GM21723 (cell line): ENCODE results near the gene RGS6.
"Not testable (repeated sequence)": the region's sequence is repeated elsewhere in the genome, so short reads cannot be mapped to it uniquely, and the experiment has no call there.

Experiments used
- ATAC-seq: cut with Tn5 transposase; IDR thresholded peaks from one replicate; pipeline ENCODE4 v1.9.1; 2021; ENCODE audit warnings: mild to moderate bottlenecking, moderate library complexity; ENCODE audit not compliant: unreplicated experiment

Gene RGS6

DNA sequence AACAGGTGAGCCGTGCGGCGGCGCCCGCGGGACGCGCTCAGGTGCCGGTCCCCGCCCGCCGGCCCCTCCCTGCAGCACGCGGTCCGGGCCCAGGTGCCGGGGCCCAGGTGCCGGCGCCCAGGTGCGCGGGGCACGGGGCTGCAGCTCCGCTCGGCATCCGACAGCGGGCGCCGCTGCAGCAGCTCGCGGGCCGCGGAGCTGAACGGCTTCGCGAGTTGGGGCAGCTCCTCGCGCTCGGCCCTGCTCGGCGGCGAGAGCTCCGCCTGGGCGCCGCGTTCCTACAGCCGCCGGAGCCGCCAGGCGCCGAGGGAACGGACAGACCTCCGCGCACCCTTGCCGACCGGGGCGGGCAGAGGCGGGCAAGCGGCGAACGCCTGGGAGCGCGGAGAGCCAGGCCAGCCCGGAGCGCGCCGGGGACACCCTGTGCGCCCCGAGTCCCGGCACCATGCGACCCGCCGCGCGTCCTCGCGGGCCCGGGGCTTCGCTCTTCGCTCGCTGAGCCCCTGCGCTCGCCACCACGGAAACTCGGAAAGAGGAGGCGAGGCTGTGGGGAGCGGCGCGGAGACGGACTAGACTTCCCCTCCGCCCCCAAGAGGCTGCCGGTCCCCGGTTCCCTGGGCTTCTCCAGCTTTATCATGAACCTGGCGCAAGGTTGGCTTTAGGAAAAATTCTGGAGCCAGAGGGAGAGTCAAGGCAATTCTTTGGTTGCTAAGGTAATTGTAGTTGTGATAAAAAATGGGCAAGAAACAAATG, at the start of gene RGS6:
RGS6 (plus strand) TSS at position 201 of the 753 bp plus-strand sequence.
- peak; percentile 61 for ATAC-seq

DNA sequence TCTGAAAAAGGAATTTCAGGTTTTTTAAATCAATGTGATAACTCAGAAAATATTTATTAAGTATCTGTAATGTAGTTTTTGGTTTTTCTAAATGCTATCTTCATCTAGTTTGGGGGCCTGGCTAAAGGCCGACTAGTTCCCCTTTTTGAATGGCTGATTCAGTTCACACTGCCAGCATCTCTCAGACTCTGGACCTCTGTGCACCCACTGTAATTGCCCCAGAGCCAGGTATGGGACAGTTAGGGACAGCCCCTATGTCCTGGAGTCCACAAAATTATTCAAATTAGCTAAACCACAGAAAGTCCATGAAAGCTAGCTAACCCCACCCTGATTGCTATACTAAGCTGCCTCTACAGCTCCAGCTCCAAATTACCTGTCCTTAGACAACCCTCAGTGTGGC, 49.1 kb upstream of the RGS6 start:
- no peak for ATAC-seq

GRCh38 chr14:71885301-71885700, 46.9 kb upstream of the RGS6 start:
- no peak for ATAC-seq

DNA sequence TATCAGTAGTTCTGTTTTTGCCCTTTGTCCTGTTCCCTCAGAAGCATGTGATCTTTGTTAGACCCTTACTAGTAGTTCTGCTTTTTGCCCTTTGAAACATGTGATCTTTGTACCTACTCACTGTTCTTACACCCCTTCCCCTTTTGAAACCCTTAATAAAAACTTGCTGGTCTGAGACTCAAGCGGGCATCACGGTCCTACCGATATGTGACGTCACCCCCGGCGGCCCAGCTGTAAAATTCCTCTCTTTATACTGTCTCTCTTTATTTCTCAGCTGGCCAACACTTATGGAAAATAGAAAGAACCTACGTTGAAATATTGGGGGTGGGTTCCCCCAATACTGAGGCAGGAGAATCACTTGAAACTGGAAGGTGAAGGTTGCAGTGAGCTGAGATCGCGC, 44.4 kb upstream of the RGS6 start:
- not testable (repeated sequence) for ATAC-seq

DNA sequence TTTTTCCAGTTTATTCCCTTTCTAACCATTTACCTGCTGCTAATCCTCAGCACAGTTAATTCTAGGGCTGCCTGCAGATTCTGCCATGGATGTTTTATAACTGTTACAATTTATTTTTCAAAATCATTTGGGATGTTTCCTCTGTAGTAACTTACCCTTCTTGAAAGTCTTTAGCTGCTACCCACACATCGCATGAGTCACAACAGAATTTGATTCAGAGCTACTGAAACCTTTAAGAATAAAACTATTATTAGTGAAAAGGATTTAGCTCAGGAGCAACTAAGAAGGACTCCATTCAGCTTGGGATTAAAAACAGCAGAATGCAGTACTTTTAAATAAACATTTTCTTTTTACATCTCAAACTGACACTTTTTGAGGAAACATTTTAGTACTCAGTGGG, 41.7 kb upstream of the RGS6 start:
- ATAC-seq: no peak

DNA sequence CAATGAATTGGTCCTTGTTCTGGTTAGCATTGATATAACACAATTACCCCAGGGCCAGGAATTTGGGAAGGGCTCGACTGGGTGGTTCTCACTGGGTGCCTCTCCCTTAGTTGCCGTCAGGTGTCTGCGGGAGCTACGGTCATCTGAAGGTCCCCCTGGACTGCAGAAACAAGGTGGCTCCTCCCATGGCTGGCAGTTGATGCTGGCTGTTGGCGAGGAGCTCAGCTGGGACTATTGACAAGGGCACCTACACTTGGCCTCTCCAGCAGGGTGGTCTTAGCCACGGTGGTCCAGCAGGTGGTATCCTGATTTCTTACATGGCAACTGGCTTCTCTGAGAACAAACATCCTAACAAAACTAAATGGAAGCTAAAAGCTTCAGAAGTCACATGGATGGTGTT, 41.0 kb upstream of the RGS6 start:
- ATAC-seq: no peak

DNA sequence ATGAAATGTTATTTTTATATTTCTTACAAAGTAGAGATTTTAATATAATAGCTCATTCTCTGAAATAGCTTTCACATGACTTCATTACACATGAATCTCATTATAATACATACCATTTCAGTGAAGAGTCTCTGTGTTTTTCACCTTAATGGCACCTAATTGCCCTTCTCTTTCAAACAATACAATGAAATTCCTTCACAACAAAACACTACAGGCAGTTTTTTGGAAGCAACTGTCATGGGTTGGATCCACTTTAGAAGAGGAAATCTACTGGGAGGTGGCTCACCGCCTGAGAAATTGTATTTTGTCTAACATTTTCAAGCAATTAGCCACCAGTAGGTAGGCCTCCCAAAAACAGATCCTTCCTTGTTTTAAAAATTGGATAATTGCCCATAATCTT, 40.3 kb upstream of the RGS6 start:
- no peak for ATAC-seq

DNA sequence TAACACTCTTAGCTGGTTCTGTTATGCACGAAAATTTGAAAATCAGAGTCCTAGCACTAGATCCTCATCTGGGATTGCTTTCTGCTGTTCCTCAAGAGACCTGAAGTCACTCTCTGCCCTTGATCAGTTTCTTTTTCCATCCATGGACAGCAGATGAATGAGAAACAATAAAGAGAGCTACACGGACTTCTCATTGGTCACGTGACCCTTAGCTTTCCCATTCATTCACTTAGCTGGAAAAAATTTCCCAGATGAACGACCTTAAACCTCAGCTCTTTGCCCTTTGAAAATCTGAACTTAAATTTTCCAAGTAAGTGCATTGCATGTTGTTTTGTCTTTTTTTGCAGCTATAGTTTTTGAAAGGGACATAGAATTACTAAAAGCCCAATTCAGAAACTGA, 27.2 kb upstream of the RGS6 start:
- ATAC-seq: no peak

DNA sequence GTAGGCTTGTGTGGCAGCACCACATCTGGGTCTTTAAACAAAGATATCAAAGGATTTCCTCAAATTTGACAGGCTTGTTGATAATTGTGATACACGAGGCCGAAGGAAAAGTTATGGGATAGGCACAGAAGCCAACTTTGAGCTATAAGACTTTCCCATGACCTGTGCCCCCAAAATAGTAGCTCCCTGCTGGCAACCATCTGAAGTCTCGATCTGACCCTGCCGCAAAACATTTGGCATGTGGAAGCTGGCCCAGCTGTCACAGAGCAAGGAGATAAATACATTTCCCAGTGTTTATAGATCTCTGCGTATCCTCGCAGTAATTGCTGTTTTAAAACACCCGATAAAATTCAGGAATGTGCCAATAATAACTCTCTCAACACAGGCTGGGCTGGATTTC, 26.4 kb upstream of the RGS6 start:
- ATAC-seq: no peak

DNA sequence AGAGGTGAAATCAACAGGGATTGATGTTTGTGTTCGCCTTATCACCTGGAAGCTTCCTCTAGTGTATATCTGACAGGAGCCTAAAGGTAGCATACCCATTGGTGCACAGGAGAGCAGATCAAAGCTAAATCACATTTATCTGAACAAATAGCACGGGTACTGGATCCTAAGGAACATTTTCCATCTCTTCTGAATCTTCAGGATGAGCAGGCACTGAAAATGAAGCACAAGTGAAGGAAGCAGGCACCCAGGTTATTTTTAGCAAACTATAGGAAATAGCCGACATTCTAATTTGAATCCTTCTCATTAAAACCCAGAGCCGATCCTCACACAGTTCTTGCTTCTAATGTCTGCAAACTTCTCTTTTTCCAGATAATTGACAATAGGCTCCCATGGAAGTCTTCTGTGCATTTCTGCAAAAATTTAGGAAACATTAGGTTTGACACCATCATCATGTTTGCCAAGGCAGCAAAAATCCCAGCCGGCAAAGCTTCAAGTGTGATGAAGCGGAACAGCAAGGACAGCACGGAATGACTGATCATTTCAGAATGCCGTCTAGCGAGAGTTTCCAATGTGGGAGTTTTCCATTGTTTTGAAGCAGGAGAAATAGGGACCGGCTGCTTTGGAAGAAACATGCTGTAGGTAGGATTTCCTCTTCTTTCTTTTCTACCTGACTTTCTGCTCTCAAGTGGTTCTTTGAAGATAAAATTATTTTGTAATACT, 24.3 kb upstream of the RGS6 start:
- ATAC-seq: no peak

DNA sequence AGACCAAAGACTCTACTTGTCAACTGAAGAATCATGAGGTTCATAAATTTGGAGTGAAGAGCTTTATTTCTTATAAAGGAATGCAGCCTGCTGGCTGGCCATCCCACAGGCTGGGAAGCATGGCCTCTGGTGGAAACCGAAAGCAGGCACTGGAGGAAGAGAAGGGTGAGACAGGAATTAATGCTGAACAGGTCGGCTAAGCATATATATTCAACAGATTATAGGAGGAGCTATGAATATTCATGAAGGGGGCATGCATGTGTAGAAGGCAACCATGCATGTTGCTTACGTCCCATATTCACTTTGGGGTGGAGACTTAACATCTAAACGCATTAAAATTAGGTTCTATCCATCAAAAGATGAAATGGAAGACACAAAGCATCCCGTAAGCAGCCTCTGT, 20.6 kb upstream of the RGS6 start:
- ATAC-seq: no peak

DNA sequence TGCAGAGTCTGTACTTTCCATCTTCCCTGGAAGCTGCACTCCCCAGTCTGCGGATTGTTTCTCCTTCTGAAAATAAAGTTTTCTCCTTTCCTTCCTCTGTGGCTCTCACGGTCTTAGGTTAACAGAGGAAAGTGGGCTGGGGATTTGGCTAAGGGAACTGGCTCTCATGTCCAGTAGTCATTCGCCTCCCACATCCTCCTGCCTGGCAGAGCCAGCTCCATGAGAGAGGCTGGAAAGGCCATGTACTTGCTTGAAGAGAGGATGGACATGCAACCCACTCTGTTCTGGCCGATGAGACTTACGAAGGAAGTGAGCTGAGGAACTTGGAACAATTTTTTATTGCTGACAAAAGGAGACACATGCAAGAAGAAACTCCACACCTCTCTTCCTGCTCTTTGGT, 18.9 kb upstream of the RGS6 start:
- no peak for ATAC-seq

- no peak for ATAC-seq
These were observed 13.3 kb upstream of the RGS6 start for GRCh38 chr14:71918955-71919354.

GRCh38 chr14:71923513-71923912, 8.7 kb upstream of the RGS6 start:
- no peak for ATAC-seq

DNA sequence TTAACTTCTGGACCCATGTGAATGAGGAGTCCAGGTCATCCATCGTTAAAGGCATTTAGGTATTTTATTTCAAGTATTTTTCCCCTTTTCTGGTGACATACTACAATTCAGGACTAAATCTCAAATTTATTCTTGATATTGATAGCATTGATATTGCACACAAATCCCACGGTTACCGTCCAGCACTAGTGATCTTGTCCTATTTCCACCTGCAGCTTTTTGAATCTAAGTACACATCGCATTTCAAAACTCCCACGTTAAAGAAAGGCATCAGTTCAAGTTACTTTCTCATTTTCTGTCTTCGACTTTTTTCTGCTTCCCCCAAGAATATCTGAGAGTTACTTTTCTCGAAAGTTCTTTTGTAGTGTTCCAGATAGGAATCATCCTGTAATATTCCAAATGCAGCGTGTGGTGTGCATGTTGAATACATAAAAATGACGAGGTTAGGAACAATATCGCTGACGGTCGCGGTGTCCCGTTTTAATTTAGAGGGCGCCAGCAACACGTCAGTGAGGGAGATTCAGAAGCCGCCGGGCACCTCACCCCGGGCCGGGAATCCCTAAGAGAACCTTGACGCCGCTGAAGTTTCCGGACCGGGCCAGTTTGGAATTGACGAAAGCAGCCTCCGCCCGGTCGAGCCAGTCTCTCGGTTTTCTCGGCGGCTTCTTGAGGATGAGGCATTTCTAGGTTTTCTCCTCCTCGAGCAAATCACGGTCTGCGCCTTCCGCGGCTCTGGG, 569 bp upstream of the RGS6 start:
- ATAC-seq: no peak

DNA sequence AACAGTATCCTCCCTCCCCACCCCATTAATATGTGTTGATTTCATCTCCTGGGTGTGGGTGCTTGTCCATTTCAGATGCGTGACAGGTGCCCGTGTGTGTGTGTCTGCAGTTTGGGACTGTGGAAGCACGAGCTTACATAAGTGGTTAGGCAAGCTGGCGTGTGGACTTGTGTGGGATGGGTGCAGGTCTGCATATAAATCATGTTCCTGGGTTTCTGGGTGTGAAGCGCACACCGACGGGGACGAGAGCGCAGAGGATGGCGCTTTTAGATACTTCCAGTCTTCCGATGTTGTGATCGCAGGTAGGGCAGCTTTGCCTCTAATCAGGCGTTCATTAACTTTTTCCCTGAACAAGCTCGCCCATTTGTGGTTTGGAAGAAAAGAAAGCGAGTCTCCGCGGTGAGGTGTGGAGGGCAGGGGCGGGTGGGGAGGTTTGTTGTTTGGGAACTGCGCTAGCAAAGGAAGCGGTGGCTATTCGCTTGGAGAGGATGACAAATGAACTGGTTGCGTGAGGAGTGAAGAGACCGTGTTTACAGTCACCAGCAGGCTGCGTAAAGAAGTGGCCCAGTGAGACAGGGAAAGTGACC, 865 bp downstream of the RGS6 start:
- ATAC-seq: no peak

- ATAC-seq: not testable (repeated sequence)
These were observed 6.0 kb downstream of the RGS6 start for GRCh38 chr14:71938273-71938672.

DNA sequence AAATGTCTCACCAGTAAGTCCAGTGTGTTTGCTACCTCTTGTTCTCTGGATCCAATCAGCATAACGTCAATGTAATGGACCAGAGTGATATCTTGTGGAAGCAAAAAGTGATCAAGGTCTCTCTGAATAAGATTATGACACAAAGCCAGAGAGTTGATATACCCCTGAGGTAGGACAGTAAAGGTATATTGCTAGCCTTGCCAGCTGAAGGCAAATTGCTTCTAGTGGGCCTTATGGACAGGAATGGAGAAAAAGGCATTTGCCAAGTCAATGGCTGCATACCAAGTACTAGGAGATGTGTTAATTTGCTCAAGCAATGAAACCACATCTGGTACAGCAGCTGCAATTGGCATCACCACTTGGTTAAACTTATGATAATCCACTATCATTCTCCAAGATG, 7.1 kb downstream of the RGS6 start:
- not testable (repeated sequence) for ATAC-seq

- not testable (repeated sequence) for ATAC-seq
These were observed 8.3 kb downstream of the RGS6 start for GRCh38 chr14:71940500-71940899.

GRCh38 chr14:71941616-71942015, 9.4 kb downstream of the RGS6 start:
- ATAC-seq: not testable (repeated sequence)

DNA sequence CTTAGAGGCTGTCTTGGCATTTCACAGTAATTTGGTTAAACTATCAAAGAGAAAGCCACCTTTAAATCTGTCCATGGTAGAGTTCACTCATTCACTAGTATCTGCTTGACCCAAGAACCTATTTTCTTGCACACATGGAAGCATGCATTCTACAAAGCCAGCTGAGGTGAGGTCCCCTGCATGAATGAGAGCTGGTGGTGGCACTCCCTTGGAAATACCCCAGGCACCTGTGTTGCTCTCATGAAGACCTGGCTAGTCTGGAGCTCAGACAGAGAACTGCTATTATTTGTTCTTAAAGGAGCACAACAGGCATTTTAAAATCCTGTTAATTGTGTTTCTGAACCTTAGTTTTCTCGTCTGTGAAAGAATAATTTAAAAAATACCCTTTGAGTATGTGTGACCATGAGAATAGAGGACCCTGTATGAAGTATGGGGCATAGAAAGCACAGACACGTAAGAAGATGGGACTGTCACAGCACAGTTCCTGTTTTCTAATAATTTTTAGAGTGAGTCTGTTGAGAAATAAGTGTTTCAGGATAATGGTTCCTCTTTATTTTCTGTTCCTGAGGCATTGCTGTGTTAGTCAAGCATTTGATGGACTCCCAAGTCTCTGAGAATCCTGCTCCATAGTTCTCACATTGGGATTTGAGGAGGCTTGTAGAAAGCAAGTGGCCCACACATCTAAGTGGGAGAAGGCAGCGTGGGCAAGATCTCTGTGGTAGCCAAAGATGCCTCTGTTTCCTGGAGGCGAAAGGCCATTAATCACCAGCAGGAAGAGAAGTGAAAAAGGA, 10.9 kb downstream of the RGS6 start:
- ATAC-seq: peak; percentile 52
